NB4 (cell line): Measurements from ENCODE around the gene EDAR.

ENCODE experiments used
- DNase-seq: peaks from one replicate; pipeline ENCODE4 v3.0.0; 2010; ENCODE audit warnings: low read depth
- H3K4me3 ChIP-seq: one replicate; pipeline ENCODE4 v1.5.1; 2011; ENCODE audit warnings: mild to moderate bottlenecking, low read depth, low read length, moderate library complexity
- MYC ChIP-seq: IDR thresholded peaks from 2 replicates; pipeline ENCODE4 v1.6.1; 2011; ENCODE audit warnings: low read depth, low read length
- POLR2A ChIP-seq: IDR thresholded peaks from 2 replicates; pipeline ENCODE4 v1.6.1; 2011; ENCODE audit warnings: mild to moderate bottlenecking; ENCODE audit not compliant: insufficient read length; ENCODE audit errors: extremely low read depth
- TF ChIP-seq, protein P1 (sequence below): IDR thresholded peaks from 2 replicates; pipeline ENCODE4 v1.6.1; 2011; ENCODE audit warnings: low read depth, low read length
- TF ChIP-seq, protein P2 (sequence below): IDR thresholded peaks from one replicate; pipeline ENCODE4 v1.5.1; 2012; ENCODE audit warnings: low read depth, low read length

Gene EDAR

DNA sequence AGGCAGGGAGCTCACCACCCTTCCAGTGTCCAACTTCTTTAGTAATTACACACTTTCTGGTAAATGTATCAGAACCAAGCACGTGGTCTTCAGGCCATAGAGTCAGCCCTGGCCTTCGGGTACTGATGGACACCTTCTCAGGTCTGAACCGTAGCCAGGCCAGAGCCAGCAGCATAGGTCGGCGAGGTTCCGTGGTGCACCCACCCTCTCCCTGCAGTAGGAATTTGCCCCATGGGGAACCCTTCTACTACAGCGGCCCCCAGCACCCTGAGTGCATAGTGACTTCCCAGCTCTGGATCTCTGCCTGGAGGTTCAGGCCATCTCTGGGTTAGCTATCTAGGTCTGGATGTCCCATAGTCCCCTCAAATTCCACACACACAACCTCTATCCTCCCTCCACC is 61.6 kb downstream of the EDAR start:
- TF ChIP-seq MYC (no peak), POLR2A (no peak)
- TF ChIP-seq, protein P1, sequence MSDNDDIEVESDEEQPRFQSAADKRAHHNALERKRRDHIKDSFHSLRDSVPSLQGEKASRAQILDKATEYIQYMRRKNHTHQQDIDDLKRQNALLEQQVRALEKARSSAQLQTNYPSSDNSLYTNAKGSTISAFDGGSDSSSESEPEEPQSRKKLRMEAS, result no peak
- TF ChIP-seq, protein P2, sequence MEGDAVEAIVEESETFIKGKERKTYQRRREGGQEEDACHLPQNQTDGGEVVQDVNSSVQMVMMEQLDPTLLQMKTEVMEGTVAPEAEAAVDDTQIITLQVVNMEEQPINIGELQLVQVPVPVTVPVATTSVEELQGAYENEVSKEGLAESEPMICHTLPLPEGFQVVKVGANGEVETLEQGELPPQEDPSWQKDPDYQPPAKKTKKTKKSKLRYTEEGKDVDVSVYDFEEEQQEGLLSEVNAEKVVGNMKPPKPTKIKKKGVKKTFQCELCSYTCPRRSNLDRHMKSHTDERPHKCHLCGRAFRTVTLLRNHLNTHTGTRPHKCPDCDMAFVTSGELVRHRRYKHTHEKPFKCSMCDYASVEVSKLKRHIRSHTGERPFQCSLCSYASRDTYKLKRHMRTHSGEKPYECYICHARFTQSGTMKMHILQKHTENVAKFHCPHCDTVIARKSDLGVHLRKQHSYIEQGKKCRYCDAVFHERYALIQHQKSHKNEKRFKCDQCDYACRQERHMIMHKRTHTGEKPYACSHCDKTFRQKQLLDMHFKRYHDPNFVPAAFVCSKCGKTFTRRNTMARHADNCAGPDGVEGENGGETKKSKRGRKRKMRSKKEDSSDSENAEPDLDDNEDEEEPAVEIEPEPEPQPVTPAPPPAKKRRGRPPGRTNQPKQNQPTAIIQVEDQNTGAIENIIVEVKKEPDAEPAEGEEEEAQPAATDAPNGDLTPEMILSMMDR, result no peak
- H3K4me3 ChIP-seq, result no peak overlapping the region
- no peak for DNase-seq

DNA sequence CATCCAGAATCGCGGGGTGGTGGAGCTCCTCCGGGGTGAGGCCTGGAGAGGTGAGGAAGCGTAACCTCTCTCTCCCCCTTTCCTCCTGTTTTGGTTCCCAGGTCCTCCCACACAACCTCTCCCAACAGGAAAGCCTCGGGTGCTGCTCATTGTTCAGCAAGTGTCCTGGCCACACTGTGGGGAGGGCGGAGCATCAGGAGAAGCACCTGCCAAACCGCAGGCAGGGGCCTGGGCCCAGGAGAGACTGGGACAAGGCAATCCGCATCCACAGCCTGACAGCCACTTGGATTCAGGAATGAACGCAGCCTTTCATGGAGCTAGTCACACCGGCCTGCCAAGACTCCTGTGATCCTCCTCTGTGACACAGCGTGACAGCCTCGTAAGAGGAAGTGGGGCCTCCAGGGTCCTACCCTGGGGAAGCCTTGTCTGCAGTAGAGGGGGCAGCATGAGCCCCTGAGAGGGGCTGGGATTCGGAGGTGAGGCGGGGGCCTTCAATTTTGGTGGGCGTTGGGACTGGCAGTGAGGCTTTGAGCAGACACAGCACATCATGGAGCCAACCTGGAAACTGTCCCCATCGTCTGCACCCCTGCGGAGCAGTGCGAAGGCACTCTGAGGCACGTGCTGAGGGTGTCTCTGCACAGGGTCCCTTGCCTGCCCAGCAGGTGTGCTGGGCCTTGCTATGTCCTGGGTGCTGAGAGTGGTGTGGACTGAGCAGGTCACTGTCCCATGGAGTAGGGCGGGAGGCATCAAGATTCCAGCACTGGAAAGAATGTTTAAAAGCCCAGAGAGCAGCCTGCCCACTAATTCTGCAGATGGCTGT is 62.2 kb downstream of the EDAR start:
- DNase-seq, result no peak
- H3K4me3 ChIP-seq, result no peak overlapping the region
- TF ChIP-seq, protein P2, result no peak
- TF ChIP-seq POLR2A (no peak), MYC (no peak)
- TF ChIP-seq, protein P1, result no peak

DNA sequence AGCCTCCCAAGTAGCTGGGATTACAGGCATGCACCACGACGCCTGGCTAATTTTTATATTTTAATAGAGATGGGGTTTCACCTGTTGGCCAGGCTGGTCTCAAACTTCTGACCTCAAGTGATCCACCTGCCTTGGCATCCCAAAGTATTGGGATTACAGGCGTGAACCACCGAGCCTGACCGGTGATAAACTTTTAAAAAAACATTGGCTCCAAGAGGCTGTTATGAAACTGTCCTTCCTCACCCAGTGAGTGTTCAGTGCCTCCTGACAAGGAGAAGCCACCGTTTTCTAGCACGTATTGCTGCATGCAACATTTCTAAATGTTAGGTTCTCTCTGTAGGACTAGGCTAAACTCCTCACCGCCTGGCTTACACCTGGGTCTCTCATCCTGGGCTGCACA is 63.3 kb downstream of the EDAR start:
- no peak for TF ChIP-seq POLR2A
- TF ChIP-seq, protein P1, result no peak
- no peak for TF ChIP-seq MYC
- TF ChIP-seq, protein P2, result no peak
- no peak overlapping the region for H3K4me3 ChIP-seq
- DNase-seq, result no peak

DNA sequence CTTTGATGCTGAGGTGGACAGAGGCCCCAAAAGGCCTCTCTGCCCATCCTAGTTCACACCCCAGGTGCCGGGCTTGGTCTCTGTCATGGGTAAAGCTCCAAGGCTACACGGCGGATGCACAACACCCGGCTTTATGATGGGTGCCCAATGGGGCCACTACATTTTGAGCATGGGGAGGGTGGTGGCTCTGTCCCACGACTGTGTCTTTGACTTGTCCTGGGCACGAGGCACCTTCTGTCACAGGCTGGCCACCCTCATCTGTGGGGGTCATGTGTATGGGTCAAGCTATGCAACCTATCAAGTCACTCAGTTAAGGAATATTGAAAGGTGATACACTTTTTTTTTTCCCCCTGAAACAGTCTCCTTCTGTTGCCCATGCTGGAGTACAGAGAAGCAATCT is 63.7 kb downstream of the EDAR start:
- TF ChIP-seq, protein P2, result no peak
- TF ChIP-seq, protein P1, result no peak
- TF ChIP-seq POLR2A, result no peak
- no peak for TF ChIP-seq MYC
- no peak overlapping the region for H3K4me3 ChIP-seq
- DNase-seq, result no peak

DNA sequence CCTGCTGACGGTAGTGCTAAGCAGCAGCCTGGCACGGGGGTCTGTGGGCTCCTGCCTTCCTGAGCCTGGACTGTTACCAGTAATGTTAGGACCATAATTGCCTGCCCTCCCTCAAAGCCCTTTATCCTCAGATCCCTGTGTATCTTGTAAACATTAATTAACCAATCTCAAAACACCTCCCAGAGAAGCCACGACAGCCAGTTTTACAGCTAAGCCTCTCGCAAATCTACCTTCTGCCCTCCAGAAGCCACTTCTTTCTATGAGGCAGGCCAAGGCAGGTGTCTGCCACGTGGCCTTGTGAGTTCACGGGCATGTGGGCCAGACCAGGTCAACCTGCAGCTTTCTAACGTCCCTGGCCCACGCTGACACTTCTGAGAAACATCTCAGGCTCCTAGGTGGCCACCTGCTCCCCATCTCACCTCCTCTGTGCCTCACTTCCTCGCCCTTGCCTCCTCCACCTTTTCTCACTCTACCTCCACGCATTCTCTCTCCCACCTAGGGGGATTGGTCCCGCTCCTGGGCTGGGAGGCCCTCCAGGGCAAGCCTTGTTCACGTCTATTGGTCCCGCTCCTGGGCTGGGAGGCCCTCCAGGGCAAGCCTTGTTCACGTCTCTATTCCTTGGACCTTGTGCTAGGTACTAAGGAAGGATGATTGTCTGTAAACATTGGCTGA is 64.3 kb downstream of the EDAR start:
- H3K4me3 ChIP-seq, result no peak overlapping the region
- TF ChIP-seq MYC, result no peak
- TF ChIP-seq POLR2A, result no peak
- TF ChIP-seq, protein P1, result no peak
- TF ChIP-seq, protein P2, result no peak
- DNase-seq, result no peak
